ENCODE data around the gene UBR7.

- no peak for TF ChIP-seq EZH2 (IDR thresholded peaks at IDR 0.05)
- TF ChIP-seq CTCF (IDR thresholded peaks at IDR 0.05 in 2 of 3, conservative IDR thresholded peaks at IDR 0.05 in 1 of 3; ENCODE audit: borderline replicate concordance in 1 of 3, insufficient read depth in 1 of 3, low read depth in 2 of 3, low read length in 2 of 3): no peak
- no peak for TF ChIP-seq MAX (IDR thresholded peaks at IDR 0.05)
- no peak for TF ChIP-seq RAD21 (IDR thresholded peaks at IDR 0.05; ENCODE audit: low read depth)
- TF ChIP-seq REST (IDR thresholded peaks at IDR 0.05; ENCODE audit: low read depth): no peak
- no peak for TF ChIP-seq POLR2A (IDR thresholded peaks at IDR 0.05; ENCODE audit: borderline replicate concordance, extremely low read depth, insufficient read depth, insufficient read length)
- TF ChIP-seq POLR2AphosphoS5 (IDR thresholded peaks at IDR 0.05; ENCODE audit: low read depth, low read length): no peak
- TF ChIP-seq ZFX (IDR thresholded peaks at IDR 0.05): no peak
These were observed 31.6 kb upstream of the UBR7 start for GRCh38 chr14:93175492-93175891.
